NCI-H748 (cell line): ENCODE measurements around the gene TTBK1.

ENCODE experiments used
- DNase-seq: peaks from one replicate; lab custom pipeline; 2025; ENCODE audit not compliant: unreplicated experiment; lab: John Stamatoyannopoulos, UW

The TTBK1 gene

GRCh38 chr6:43269273-43270007, 26.2 kb downstream of the TTBK1 start:
- no peak for DNase-seq

- no peak for DNase-seq
Observed at GRCh38 chr6:43271103-43271815, 28.0 kb downstream of the TTBK1 start.

- DNase-seq: no peak
Observed at GRCh38 chr6:43271944-43272343, 28.7 kb downstream of the TTBK1 start.

- DNase-seq: no peak
Observed at GRCh38 chr6:43273707-43274106, 30.4 kb downstream of the TTBK1 start.

GRCh38 chr6:43274127-43274915, 31.0 kb downstream of the TTBK1 start:
- DNase-seq: no peak

- no peak for DNase-seq
Observed at GRCh38 chr6:43274916-43275597, 31.8 kb downstream of the TTBK1 start.

GRCh38 chr6:43275801-43276576, 32.7 kb downstream of the TTBK1 start:
- no peak for DNase-seq

- no peak for DNase-seq
Observed at GRCh38 chr6:43276577-43277305, 33.5 kb downstream of the TTBK1 start.

GRCh38 chr6:43277306-43277642, 34.0 kb downstream of the TTBK1 start:
- no peak for DNase-seq

- DNase-seq: no peak
Observed at GRCh38 chr6:43277643-43278523, 34.6 kb downstream of the TTBK1 start.

GRCh38 chr6:43278524-43279078, 35.3 kb downstream of the TTBK1 start:
- DNase-seq: no peak

- DNase-seq: no peak
Observed at GRCh38 chr6:43280234-43280633, 37.0 kb downstream of the TTBK1 start.

- DNase-seq: no peak
Observed at GRCh38 chr6:43282060-43282459, 38.8 kb downstream of the TTBK1 start.

GRCh38 chr6:43282636-43283513, 39.6 kb downstream of the TTBK1 start:
- no peak for DNase-seq

GRCh38 chr6:43283514-43283901, 40.2 kb downstream of the TTBK1 start:
- DNase-seq: no peak

GRCh38 chr6:43283905-43284304, 40.6 kb downstream of the TTBK1 start:
- no peak for DNase-seq

- DNase-seq: no peak
Observed at GRCh38 chr6:43284991-43285781, 41.9 kb downstream of the TTBK1 start.
